ENCODE results near the gene WRNIP1.

DNA sequence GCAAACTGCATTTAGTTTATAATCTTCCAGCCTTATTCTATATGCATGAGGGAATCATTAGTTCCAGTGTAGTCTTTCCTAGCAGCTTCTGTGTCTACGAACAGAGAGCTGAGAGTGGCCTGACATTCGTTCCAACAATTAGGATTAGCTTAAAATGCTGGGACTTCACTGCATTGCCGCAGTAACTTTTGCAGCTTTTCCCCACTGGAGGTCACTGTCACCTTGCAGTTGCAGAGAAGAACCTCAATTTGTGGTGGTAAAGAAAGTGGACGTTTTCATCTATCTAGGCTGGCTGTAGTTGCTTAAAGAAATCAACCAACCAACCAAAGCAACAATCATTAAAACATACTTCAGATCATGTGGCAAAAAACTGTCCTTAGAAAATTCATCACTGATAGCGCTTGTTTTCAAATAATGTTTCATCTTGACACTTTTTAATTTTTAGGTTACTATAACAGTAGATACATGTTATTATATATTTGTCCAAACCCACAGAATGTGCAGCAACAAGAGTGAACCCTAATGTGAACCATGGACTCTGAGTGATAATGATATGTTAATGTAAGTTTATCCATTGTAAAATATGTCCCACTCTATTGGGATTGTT lies 26.7 kb upstream of the WRNIP1 start:
- TF ChIP-seq POLR2A (IDR thresholded peaks at IDR 0.05) (no peak), POLR2AphosphoS5 (IDR thresholded peaks at IDR 0.05) (no peak), EP300 (IDR thresholded peaks at IDR 0.05) (no peak)
- TF ChIP-seq, protein P1, sequence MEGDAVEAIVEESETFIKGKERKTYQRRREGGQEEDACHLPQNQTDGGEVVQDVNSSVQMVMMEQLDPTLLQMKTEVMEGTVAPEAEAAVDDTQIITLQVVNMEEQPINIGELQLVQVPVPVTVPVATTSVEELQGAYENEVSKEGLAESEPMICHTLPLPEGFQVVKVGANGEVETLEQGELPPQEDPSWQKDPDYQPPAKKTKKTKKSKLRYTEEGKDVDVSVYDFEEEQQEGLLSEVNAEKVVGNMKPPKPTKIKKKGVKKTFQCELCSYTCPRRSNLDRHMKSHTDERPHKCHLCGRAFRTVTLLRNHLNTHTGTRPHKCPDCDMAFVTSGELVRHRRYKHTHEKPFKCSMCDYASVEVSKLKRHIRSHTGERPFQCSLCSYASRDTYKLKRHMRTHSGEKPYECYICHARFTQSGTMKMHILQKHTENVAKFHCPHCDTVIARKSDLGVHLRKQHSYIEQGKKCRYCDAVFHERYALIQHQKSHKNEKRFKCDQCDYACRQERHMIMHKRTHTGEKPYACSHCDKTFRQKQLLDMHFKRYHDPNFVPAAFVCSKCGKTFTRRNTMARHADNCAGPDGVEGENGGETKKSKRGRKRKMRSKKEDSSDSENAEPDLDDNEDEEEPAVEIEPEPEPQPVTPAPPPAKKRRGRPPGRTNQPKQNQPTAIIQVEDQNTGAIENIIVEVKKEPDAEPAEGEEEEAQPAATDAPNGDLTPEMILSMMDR (IDR thresholded peaks at IDR 0.05): peak; percentile 47 to 55
